HG03575 (cell line): ENCODE measurements around the gene SAMM50.

ENCODE experiments used
- ATAC-seq: cut with Tn5 transposase; IDR thresholded peaks from one replicate; pipeline ENCODE4 v1.9.1; 2021; ENCODE audit not compliant: unreplicated experiment, insufficient number of reproducible peaks, low FRiP score; ENCODE audit errors: extremely low read depth

The SAMM50 gene

GRCh38 chr22:43972931-43973462 lies 17.8 kb downstream of the SAMM50 start:
- ATAC-seq, result no peak

GRCh38 chr22:43974028-43974545 lies 18.8 kb downstream of the SAMM50 start:
- no peak for ATAC-seq

GRCh38 chr22:43975041-43975440 lies 19.8 kb downstream of the SAMM50 start:
- no peak for ATAC-seq

- ATAC-seq, result no peak
Measured at GRCh38 chr22:43976861-43977795, 21.9 kb downstream of the SAMM50 start.

GRCh38 chr22:43978558-43978957 lies 23.3 kb downstream of the SAMM50 start:
- ATAC-seq, result no peak

- no peak for ATAC-seq
Measured at GRCh38 chr22:43980579-43980978, 25.3 kb downstream of the SAMM50 start.

GRCh38 chr22:43980996-43981395 lies 25.8 kb downstream of the SAMM50 start:
- no peak for ATAC-seq

- ATAC-seq, result no peak
Measured at GRCh38 chr22:43983808-43984207, 28.6 kb downstream of the SAMM50 start.

- ATAC-seq, result no peak
Measured at GRCh38 chr22:43985532-43985931, 30.3 kb downstream of the SAMM50 start.

GRCh38 chr22:43988116-43988820 lies 33.0 kb downstream of the SAMM50 start:
- ATAC-seq, result no peak

- ATAC-seq, result no peak
Measured at GRCh38 chr22:43988960-43989359, 33.7 kb downstream of the SAMM50 start.

- ATAC-seq, result no peak
Measured at GRCh38 chr22:43990044-43990443, 34.8 kb downstream of the SAMM50 start.

- ATAC-seq, result no peak
Measured at GRCh38 chr22:43991316-43992020, 36.2 kb downstream of the SAMM50 start.

- ATAC-seq, result no peak
Measured at GRCh38 chr22:43992331-43992821, 37.1 kb downstream of the SAMM50 start.

GRCh38 chr22:43993072-43993760 lies 38.0 kb downstream of the SAMM50 start:
- no peak for ATAC-seq

- ATAC-seq, result no peak
Measured at GRCh38 chr22:43994006-43994405, 38.8 kb downstream of the SAMM50 start.

- ATAC-seq, result no peak
Measured at GRCh38 chr22:43994416-43994815, 39.2 kb downstream of the SAMM50 start.

GRCh38 chr22:43995057-43995685 lies 39.9 kb downstream of the SAMM50 start:
- no peak for ATAC-seq
